ENCODE results near the gene HRAS.
"Not testable (repeated sequence)": the region's sequence is repeated elsewhere in the genome, so short reads cannot be mapped to it uniquely, and the experiment has no call there.

Gene HRAS

GRCh38 chr11:535519-536454 is at the start of gene HRAS:
HRAS (minus strand) TSS chr11:535576.
- peak; percentile 96 for DNase-seq

- no peak for DNase-seq
Measured at GRCh38 chr11:584287-584686, 48.9 kb upstream of the HRAS start.

GRCh38 chr11:581752-582151 is 46.4 kb upstream of the HRAS start:
- no peak for DNase-seq

DNA sequence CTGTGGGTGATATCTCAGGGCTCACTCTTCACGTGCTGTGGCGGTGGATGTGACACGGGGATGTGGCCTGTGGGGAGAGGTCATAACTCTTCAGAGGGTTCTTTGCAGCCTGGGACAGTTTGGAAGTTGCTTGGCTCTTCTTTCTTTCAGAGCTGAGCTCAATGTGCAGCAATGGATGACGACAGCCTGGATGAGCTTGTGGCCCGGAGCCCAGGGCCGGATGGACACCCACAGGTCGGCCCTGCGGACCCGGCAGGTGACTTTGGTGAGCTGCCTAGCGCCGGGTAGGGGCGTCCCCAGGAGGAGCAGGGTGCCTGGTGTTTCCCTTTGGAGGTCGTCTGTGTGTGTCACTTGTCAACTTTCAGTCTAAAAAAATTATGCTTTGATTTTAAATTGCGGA is 46.0 kb upstream of the HRAS start:
- no peak for DNase-seq

DNA sequence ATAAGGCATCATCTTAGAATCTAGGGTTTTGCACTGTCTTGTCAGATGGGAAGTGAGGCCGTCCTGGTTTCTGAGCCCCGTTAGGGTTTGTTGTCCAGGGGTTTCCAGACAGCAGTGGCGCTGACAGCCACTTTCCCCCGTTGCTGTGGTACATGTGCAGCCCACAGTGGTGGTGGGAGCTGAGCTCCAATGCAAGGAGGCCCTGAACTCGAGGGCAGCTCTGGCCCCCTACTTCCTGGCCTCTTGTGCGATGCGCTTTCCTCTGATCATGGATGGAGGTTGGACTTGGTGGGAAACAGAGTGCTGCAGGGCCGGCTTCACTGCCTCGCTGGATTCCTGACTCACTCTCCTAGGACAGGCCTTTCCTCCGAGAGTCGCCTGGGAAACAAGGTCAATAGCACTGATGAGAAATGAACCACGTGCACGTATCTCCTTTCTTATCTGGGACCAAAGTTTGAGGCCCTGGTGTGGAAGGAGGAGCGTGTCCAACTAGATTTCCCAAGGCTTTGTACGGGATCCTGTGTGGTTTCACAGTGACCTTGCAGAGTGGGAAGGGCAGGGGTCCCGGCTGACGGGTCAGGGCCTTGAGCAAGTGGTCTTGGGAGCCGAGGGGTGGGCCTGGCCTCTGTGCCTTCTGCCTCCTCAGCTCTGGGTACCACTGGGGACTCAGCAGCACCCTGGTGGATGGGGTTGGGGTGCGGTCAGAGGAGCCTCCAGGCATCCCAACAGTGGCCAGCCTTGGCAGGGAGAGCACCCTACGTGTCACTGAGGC is 44.6 kb upstream of the HRAS start:
- no peak for DNase-seq

DNA sequence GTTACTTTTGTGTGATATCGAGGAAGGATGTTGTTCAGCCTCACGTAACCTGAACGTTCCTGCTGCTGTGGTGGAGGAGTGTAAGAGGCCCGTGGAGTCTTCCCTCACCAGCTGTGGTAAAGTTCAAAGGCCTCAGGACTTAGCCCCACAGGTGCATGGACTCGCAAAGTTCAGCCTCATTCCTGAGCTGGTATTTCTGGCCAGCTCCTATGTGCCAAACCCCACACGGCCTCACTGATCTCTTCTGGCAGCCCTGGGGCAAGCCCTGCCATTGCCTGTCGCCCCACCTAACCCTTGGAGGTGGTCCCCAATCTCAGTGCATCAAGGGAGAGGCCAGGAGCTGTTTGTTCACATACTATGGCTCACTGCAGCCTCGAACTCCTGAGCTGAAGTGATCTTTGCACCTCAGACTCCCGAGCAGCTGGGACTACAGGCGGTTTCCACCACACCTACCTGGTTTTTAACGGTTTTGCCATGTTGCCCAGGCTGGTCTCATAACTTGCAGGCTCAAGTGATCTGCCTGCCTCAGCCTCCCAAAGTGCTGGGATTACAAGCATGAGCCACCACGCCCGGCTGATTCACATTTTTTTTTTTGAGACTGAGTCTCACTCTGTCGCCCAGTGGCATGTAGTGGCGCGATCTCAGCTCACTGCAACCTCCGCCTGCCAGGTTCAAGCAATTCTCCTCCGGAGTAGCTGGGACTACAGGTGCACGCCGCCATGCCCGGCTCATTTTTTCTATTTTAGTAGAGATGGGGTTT is 43.1 kb upstream of the HRAS start:
- DNase-seq: no peak

GRCh38 chr11:577611-577894 is 42.2 kb upstream of the HRAS start:
- no peak for DNase-seq

DNA sequence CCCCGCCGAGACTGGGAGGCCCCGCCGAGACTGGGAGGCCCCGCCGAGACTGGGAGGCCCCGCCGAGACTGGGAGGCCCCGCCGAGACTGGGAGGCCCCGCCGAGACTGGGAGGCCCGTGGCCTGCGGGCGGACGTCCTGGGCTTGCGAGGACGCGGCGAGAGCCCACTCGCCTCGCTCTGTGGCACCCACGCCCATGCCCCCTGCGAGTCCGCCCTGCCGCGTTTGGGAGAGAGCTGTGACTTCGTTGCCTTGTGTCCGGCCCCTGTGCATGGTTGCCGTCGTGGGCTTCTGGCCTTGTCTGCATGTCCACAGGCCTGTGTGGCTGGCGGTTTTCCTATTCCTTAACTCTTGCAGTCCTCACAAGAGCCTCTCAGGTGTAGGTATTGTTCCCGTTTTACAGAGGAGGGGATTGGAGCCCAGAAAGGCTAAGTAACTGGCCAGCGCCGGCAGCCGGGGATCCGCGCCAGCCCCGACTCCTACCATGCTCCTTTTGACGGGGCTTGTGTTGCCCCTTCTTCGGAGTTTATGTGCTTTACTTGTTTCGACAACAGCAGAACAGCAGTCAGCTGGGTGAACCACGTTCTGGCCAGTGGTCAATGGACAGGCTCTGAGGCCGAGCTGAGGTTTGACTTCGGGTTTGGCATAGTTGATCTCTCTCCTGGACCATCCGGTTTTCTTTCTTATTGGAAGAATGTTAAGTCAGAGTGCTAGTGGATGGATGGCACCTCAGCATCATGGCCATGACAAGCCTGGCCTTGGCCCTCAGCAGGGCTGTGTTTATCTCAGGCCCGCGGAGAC is 41.6 kb upstream of the HRAS start:
- DNase-seq: no peak

DNA sequence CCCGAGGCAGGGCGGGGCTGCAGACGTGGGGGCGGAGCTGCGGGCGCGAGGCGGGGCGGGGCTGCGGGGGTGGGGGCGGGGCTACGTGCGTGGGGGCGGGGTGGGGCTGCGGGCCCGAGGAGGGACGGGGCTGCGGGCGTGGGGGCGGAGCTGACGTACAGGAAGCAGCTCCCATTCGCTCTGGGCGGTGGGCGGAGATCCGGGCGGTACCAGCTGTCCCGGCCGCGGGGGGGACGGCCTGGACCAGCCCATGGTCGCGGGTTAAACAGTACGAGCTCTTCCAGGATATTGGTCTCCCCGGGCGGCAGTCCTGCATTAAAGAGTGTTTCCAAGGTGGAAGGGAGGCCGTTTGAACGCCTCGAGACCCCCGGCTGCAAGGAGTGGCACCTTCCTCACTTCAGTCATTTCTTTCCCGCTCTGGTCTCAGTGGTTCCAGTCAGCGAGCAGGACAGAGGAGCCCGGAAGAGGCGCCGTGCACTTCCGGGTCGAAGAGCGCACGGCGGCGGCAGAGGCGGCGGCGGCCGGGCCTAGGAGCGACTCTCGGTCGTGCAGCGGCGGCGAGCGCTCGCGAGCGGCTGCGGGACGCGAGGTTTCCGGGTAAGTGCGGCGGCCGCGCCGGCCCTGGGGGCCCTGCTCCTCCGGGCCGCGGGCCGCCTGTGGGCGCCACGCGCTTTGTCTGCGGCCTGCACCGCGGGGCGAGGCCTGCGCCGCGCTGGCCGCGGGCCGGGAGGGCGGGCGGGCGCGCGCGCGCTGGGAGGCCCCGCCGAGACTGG is 40.8 kb upstream of the HRAS start, which contains the start of gene PHRF1:
TSS of gene PHRF1 (plus strand) at position 475 of the 773 bp plus-strand sequence. CDS start 5,043 bp downstream, outside the sequence.
- peak; percentile 89 for DNase-seq

GRCh38 chr11:575313-575995 is 40.1 kb upstream of the HRAS start:
- DNase-seq: peak; percentile 73

DNA sequence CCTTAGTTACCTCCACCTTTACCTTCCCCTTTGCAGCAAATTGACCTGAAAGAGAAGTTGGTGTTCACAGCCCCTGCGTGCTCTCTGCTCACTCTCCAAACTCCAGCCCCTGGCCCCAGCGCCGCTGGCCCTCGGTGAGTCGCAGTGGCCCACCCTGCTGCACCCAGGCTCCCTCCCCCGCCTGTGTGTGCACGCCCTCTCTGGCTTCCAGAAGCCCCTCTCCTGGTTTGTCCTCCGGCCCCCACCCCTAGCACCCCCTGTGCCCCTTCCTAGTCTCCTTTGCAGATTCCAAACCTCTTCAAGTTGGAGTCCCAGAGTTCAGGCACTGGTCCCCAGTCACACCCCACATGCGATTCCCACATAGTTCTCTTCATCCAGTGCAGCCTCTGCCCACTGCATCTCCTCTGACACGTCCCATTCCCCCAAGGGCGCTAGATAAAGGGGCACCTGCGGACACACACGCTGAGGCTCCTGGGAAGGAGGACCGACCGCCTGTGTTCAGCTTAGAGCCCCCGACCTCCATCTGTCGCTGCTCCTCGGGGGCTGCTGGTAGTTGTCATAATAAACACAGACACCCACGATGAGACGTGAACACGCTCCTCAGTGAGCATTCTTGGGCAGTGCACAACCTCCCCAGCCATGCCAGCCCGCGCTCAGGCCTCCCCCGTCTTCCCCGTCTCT is 39.4 kb upstream of the HRAS start:
- DNase-seq: no peak

DNA sequence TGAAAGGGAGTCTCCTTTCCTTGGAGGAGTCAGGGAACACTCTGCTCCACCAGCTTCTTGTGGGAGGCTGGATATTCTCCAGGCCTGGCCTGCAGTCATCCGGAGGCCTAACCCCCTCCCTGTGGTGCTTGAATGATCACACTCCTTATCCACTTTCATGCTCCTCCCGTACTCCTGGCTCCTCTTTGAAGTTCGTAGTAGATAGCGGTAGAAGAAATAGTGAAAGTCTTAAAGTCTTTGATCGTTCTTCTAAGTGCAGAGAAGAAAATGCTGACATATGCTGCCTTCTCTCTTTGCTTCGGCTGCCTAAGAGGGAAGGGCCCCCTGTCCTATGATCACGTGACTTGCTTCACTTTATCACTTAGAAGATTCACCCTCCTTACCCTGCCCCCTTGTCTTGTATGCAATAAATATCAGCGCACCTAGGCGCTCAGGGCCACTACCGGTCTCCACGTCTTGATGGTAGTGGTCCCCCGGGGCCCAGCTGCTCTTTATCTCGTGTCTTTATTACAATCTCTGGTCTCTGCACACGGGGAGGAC is 38.7 kb upstream of the HRAS start:
- DNase-seq: not testable (repeated sequence)

GRCh38 chr11:573146-573759 is 37.9 kb upstream of the HRAS start:
- no peak for DNase-seq

DNA sequence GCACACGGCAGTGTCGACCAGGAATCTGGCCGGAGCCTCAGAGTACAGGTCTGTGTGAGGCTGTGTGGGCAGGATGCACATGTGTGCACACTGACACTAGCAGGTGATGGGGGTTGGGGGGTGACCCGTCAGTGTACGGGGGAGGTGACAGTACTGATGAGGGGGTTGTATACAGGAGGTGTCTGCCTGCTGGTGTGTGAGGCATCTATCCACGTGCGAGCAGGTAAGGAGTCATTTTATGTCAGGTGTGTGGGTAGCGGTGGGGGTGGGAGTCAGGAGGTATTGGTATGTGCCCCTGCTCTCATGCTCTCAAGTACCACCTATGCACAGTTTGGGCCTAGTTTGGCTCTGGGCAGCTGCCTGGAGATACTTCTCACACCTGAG is 36.4 kb upstream of the HRAS start:
- DNase-seq: no peak

DNA sequence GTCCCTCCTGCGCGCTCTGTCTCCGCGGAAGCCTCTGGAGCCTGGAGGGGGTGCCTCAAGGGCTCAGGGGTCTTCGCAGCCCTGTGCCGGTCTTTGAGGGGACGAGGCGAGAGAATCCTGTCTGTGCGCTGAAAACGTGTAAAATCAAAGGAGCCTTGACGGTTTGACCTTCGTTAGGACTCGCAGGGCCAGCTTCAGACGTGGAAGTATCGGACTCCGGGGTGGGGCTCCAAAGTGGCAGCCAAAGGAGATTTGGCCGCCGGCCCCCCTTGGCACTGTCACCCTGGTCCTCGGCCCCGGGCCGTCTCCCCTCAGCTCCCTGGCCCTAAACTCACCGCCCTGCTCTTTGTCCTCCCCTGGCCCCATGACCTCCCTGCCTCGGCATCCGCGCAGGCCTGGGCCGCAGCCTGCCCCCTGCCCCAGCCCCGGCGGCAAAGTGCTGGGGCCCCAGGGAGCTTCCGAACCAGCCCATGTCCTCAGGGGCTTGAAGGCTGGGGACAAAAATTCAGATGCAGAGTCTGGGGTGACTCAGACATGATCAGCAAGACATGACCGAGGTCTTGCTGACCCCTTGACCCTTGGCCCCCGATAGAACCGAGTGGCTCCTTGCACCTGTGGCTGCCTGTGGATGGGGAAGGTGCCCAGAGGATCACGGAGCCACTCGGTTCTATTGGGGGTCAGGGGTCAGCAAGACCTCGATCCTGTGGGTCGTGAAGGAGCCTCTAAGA is 33.9 kb upstream of the HRAS start:
- DNase-seq: no peak

DNA sequence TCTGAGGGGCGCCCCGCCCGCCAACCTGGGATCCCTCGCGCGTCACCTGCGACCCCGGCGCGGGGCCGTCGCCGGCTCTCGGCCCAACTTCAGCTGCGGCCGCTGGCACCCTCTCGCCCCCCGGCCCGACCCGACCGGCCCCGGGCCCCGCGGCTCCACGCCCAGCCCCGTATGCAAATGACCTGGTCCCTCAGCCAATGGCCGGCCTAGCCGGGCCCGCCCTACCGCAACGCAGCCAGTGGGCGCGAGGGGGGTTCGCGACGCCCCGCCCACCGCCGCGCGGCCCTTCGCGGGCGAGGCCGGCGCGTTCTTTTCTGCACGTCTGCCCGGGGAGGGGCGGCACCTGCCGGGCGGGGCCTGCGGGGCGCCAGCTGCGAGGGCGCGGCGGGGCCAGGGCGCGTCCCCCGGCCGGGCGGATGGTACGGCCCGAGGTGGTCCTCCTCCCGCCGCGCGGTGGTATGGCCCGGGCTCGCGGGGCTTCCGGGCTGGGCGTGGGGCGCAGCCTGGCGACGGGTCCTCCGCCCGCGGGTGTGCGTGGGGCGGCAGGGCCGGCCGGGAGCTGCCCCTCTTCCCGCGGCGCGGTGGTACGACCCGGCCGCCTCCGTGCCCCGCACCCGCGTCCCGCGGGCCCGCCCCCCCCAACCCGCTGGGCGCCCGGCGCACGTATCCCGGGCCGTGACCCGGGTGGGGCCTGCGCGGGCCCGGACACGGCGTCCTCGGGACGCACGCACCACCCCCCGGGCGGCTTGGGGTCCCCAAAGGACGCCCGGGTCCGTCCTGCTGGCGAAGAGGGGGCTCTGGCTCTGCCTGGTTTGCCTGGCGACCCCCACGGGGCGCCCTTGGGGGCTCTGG is 33.2 kb upstream of the HRAS start:
- DNase-seq: peak; percentile 96

DNA sequence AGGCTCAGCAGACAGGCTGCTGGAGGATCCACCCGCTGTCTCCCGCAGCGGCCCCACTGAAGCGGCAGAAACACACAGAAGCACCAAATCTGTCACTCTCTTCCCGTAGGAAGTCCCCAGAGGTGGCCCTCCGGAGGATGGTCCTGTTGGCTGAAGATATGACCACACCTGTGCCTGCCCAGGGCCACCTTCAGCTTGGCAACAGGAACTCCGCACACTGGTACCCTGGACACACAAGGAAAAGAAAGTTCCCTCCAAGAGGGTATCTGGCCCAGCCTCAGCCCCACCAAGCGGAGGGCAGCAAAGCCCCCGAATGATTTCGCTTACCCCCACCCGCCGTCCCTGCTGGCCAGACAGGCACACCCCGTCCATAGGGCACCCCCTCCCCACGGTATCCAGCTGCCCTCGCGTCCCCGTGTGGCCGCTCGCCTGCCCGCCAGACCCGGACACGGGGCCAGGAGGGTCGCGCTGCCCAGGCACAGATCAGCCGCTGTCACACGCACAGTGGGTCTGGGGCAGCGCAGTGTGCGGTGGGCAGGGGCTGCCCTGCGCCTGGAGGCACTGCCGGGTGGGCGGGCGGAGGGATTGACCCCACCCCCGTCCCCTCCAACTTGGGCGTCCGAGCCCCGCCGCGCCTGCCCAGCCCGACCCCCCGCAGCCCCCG is 32.4 kb upstream of the HRAS start:
- no peak for DNase-seq
